Measurements from ENCODE around the gene ADAMTS17. TPM values are rescaled to one million over a fixed set of nuclear protein-coding genes. Genes with fewer than 3 reads are reported as not detected.

The ADAMTS17 gene
- total and polyA plus RNA-seq, 4 donors, result 0.28 to 46.9 (median 9.1) TPM

DNA sequence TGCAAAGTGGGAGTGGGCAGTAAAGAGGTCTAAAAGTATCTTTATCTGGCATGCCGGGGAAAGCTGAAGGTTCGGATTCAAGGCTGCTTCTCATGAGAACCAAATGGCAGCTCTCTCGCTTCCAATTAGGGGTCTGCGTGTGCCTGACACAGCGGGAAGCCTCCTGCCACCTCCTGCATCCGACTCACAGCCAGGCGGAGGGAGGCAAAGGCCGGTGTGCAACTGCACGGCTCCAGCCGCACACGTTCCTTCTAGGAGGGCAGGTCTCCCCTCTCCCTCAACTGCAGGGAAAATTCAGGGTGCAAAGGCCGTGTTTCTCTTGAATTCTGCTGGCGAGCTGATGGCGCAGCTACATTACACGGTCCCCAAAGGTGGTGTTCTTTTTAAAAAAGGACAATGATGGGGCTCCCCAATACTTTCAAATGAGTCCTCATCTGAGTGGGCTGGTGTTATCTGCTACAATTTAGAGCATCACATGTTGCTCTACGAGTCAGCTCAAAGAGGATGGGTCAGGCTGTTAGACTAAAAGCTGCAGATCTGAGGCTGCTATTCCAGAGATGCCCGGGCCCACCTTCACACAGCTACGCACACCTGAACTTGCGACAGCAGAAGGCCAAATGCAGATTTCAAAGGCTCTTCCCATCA is 226.6 kb downstream of the ADAMTS17 start:
- Histone ChIP-seq H3K4me3 (ENCODE audit: low read depth in 1 of 3, low read length in 3 of 3) (no peak overlapping the region), H3K27me3 (ENCODE audit: control insufficient read depth in 4 of 4, insufficient read depth in 4 of 4, low read length in 3 of 4) (no peaks in the 10 kb centered on the region), H3K27ac (ENCODE audit: low read depth in 1 of 2, low read length in 2 of 2) (peak overlapping the region in 1 of 2 donors; percentile 59), H3K9ac (ENCODE audit: low read depth in 1 of 2, low read length in 2 of 2) (no peak overlapping the region), H3K36me3 (ENCODE audit: control insufficient read depth in 4 of 4, insufficient read depth in 3 of 4, low read depth in 1 of 4, low read length in 3 of 4) (peaks cover 0 to 29% (median 6%) of the 10 kb centered on the region in 4 donors), H3K9me3 (ENCODE audit: control insufficient read depth in 4 of 4, low read length in 3 of 4) (no peaks in the 10 kb centered on the region), H3K4me1 (ENCODE audit: control insufficient read depth in 4 of 4, insufficient read depth in 4 of 4, low read length in 3 of 4) (peaks cover 0 to 15% (median 0%) of the 10 kb centered on the region in 4 donors)
- WGBS, result 88% methylated on average over 19 of the region's 19 CpGs
- DNase-seq (ENCODE audit: low spot score), result no peak
- TF ChIP-seq SP1 (IDR thresholded peaks at IDR 0.05) (no peak), YY1 (IDR thresholded peaks at IDR 0.05) (no peak), NR2F2 (IDR thresholded peaks at IDR 0.05) (no peak), TAF1 (conservative IDR thresholded peaks at IDR 0.05) (no peak), FOXA1 (IDR thresholded peaks at IDR 0.05) (no peak)

GRCh38 chr15:100114571-100114970 is 227.2 kb downstream of the ADAMTS17 start:
- Histone ChIP-seq H3K4me3 (ENCODE audit: low read depth in 1 of 3, low read length in 3 of 3) (no peak overlapping the region), H3K36me3 (ENCODE audit: control insufficient read depth in 4 of 4, insufficient read depth in 3 of 4, low read depth in 1 of 4, low read length in 3 of 4) (peaks cover 0 to 29% (median 5%) of the 10 kb centered on the region in 4 donors), H3K27ac (ENCODE audit: low read depth in 1 of 2, low read length in 2 of 2) (peak overlapping the region; percentile 9 to 59), H3K9ac (ENCODE audit: low read depth in 1 of 2, low read length in 2 of 2) (no peak overlapping the region), H3K27me3 (ENCODE audit: control insufficient read depth in 4 of 4, insufficient read depth in 4 of 4, low read length in 3 of 4) (no peaks in the 10 kb centered on the region), H3K4me1 (ENCODE audit: control insufficient read depth in 4 of 4, insufficient read depth in 4 of 4, low read length in 3 of 4) (peaks cover 0 to 15% (median 0%) of the 10 kb centered on the region in 4 donors), H3K9me3 (ENCODE audit: control insufficient read depth in 4 of 4, low read length in 3 of 4) (no peaks in the 10 kb centered on the region)
- 68% methylated on average over 9 of the region's 9 CpGs for WGBS
- TF ChIP-seq RXRA (IDR thresholded peaks at IDR 0.05) (no peak), RAD21 (IDR thresholded peaks at IDR 0.05) (peak in 1 of 2 donors; percentile 1), JUND (IDR thresholded peaks at IDR 0.05) (no peak), TAF1 (conservative IDR thresholded peaks at IDR 0.05) (no peak)
- TF ChIP-seq, protein P1, sequence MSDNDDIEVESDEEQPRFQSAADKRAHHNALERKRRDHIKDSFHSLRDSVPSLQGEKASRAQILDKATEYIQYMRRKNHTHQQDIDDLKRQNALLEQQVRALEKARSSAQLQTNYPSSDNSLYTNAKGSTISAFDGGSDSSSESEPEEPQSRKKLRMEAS (IDR thresholded peaks at IDR 0.05), result no peak
- DNase-seq (ENCODE audit: low spot score), result no peak

- no peaks in the 10 kb centered on the region for H3K9me3 ChIP-seq (ENCODE audit: control insufficient read depth in 4 of 4, low read length in 3 of 4)
- TF ChIP-seq RAD21 (IDR thresholded peaks at IDR 0.05), result peak in 1 of 2 donors; percentile 8
- TF ChIP-seq, protein P1 (IDR thresholded peaks at IDR 0.05), result no peak
- H3K27me3 ChIP-seq (ENCODE audit: control insufficient read depth in 4 of 4, insufficient read depth in 4 of 4, low read length in 3 of 4), result no peaks in the 10 kb centered on the region
- WGBS, result 69% methylated on average over 8 of the region's 8 CpGs
- H3K9ac ChIP-seq (ENCODE audit: low read depth in 1 of 2, low read length in 2 of 2), result no peak overlapping the region
- H3K36me3 ChIP-seq (ENCODE audit: control insufficient read depth in 4 of 4, insufficient read depth in 3 of 4, low read depth in 1 of 4, low read length in 3 of 4), result peaks cover 0 to 28% (median 5%) of the 10 kb centered on the region in 4 donors
- H3K4me3 ChIP-seq (ENCODE audit: low read depth in 1 of 3, low read length in 3 of 3), result no peak overlapping the region
- peak overlapping the region; percentile 9 to 59 for H3K27ac ChIP-seq (ENCODE audit: low read depth in 1 of 2, low read length in 2 of 2)
- H3K4me1 ChIP-seq (ENCODE audit: control insufficient read depth in 4 of 4, insufficient read depth in 4 of 4, low read length in 3 of 4), result peaks cover 0 to 15% (median 0%) of the 10 kb centered on the region in 4 donors
- DNase-seq (ENCODE audit: low spot score), result no peak
Observed at GRCh38 chr15:100114100-100114499, 227.7 kb downstream of the ADAMTS17 start.

GRCh38 chr15:100113351-100114080 is 228.3 kb downstream of the ADAMTS17 start:
- no peak overlapping the region for H3K27ac ChIP-seq (ENCODE audit: low read depth in 1 of 2, low read length in 2 of 2)
- DNase-seq (ENCODE audit: low spot score), result no peak
- H3K9ac ChIP-seq (ENCODE audit: low read depth in 1 of 2, low read length in 2 of 2), result no peak overlapping the region
- H3K9me3 ChIP-seq (ENCODE audit: control insufficient read depth in 4 of 4, low read length in 3 of 4), result no peaks in the 10 kb centered on the region
- WGBS, result 79% methylated on average over 16 of the region's 16 CpGs
- no peaks in the 10 kb centered on the region for H3K27me3 ChIP-seq (ENCODE audit: control insufficient read depth in 4 of 4, insufficient read depth in 4 of 4, low read length in 3 of 4)
- H3K36me3 ChIP-seq (ENCODE audit: control insufficient read depth in 4 of 4, insufficient read depth in 3 of 4, low read depth in 1 of 4, low read length in 3 of 4), result peaks cover 0 to 26% (median 5%) of the 10 kb centered on the region in 4 donors
- no peak overlapping the region for H3K4me3 ChIP-seq (ENCODE audit: low read depth in 1 of 3, low read length in 3 of 3)
- peaks cover 0 to 15% (median 0%) of the 10 kb centered on the region in 4 donors for H3K4me1 ChIP-seq (ENCODE audit: control insufficient read depth in 4 of 4, insufficient read depth in 4 of 4, low read length in 3 of 4)
- TF ChIP-seq SP1 (IDR thresholded peaks at IDR 0.05) (no peak), YY1 (IDR thresholded peaks at IDR 0.05) (no peak), RXRA (IDR thresholded peaks at IDR 0.05) (no peak), RAD21 (IDR thresholded peaks at IDR 0.05) (no peak), GABPA (IDR thresholded peaks at IDR 0.05 in 1 of 2, conservative IDR thresholded peaks at IDR 0.05 in 1 of 2) (no peak), FOXA1 (IDR thresholded peaks at IDR 0.05) (no peak)
- TF ChIP-seq, protein P2, sequence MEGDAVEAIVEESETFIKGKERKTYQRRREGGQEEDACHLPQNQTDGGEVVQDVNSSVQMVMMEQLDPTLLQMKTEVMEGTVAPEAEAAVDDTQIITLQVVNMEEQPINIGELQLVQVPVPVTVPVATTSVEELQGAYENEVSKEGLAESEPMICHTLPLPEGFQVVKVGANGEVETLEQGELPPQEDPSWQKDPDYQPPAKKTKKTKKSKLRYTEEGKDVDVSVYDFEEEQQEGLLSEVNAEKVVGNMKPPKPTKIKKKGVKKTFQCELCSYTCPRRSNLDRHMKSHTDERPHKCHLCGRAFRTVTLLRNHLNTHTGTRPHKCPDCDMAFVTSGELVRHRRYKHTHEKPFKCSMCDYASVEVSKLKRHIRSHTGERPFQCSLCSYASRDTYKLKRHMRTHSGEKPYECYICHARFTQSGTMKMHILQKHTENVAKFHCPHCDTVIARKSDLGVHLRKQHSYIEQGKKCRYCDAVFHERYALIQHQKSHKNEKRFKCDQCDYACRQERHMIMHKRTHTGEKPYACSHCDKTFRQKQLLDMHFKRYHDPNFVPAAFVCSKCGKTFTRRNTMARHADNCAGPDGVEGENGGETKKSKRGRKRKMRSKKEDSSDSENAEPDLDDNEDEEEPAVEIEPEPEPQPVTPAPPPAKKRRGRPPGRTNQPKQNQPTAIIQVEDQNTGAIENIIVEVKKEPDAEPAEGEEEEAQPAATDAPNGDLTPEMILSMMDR (IDR thresholded peaks at IDR 0.05; ENCODE audit: low read depth, low read length, missing input control), result no peak
- TF ChIP-seq, protein P3, sequence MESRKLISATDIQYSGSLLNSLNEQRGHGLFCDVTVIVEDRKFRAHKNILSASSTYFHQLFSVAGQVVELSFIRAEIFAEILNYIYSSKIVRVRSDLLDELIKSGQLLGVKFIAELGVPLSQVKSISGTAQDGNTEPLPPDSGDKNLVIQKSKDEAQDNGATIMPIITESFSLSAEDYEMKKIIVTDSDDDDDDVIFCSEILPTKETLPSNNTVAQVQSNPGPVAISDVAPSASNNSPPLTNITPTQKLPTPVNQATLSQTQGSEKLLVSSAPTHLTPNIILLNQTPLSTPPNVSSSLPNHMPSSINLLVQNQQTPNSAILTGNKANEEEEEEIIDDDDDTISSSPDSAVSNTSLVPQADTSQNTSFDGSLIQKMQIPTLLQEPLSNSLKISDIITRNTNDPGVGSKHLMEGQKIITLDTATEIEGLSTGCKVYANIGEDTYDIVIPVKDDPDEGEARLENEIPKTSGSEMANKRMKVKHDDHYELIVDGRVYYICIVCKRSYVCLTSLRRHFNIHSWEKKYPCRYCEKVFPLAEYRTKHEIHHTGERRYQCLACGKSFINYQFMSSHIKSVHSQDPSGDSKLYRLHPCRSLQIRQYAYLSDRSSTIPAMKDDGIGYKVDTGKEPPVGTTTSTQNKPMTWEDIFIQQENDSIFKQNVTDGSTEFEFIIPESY (IDR thresholded peaks at IDR 0.05), result no peak
